Mucosa of descending colon (tissue), 3 donors: ENCODE data around the gene LIPE. TPM values are rescaled to one million over a fixed set of nuclear protein-coding genes. Genes with fewer than 3 reads are reported as not detected.
"Not testable (repeated sequence)": the region's sequence is repeated elsewhere in the genome, so short reads cannot be mapped to it uniquely, and the experiment has no call there.

Experiments
- ATAC-seq: fragments of 200-7000 bp; cut with Tn5 transposase; one replicate; pipeline ENCODE4 v1.9.1; 2020; ENCODE audit warnings: mild to moderate bottlenecking, moderate library complexity
- DNase-seq, 3 donors: peaks; one replicate each; pipeline ENCODE4 v3.0.0-alpha.2; 2020
- H3K36me3 ChIP-seq: fragments of 200-600 bp; one replicate; pipeline ENCODE4 v1.8.0; 2021; ENCODE audit warnings: low read depth, mild to moderate bottlenecking
- H3K4me1 ChIP-seq: fragments of 200-600 bp; one replicate; pipeline ENCODE4 v1.8.0; 2021; ENCODE audit warnings: low read depth, mild to moderate bottlenecking
- H3K4me3 ChIP-seq: fragments of 200-600 bp; one replicate; pipeline ENCODE4 v1.8.0; 2021; ENCODE audit warnings: mild to moderate bottlenecking
- H3K9me3 ChIP-seq: fragments of 200-600 bp; one replicate; pipeline ENCODE4 v1.8.0; 2021; ENCODE audit warnings: mild to moderate bottlenecking
- CTCF ChIP-seq: fragments of 200-600 bp; IDR thresholded peaks from one replicate; pipeline ENCODE4 v1.8.0; 2022; ENCODE audit warnings: antibody characterized with exemption, mild to moderate bottlenecking
- intact Hi-C, 2 donors: fragments of 100-400 bp; cut with DNase I in 1 of 2; cut with micrococcal nuclease in 1 of 2; formaldehyde crosslinking; loops; one replicate each; pipeline versions ENCODE4 v1.11.0 to v1.11.1; 2022; cut with DNase I, micrococcal nuclease
- total RNA-seq, 3 donors: library from RNA; stranded (reverse); fragmentation: NEBNext Ultra II Directional in 2 of 3; extraction: Animal tissue kit (Norgen Biotek cat#: 25700) in 2 of 3; gene quantifications; one replicate each; pipeline versions ENCODE4 v1.2.1 to v1.2.4, GENCODE V29; 2021 to 2023
- donor health status: DM: no; HTN: no; CAD: no; lungs with moderate emphysema.
- donor health status: DM: no; HTN: no; CAD: no.
- donor health status: DM: no; HTN: yes; CAD: no.

The LIPE gene
- total RNA-seq, 3 donors from 2014 or later: 7.9 to 11.7 (median 10.0) TPM

- Histone ChIP-seq H3K9me3 (no peaks in the 10 kb centered on the region), H3K4me1 (peaks cover 27% of the 10 kb centered on the region), H3K36me3 (no peaks in the 10 kb centered on the region), H3K4me3 (no peak overlapping the region)
- ATAC-seq: no peak
- TF ChIP-seq CTCF: no peak
- DNase-seq: no peak
- intact Hi-C loops: no loop called here
These were observed 25.4 kb upstream of the LIPE start for GRCh38 chr19:42452590-42452989.

GRCh38 chr19:42450314-42450934, 23.2 kb upstream of the LIPE start:
- ATAC-seq: peak; percentile 99
- peak; percentile 55 for TF ChIP-seq CTCF
- H3K9me3 ChIP-seq: no peaks in the 10 kb centered on the region
- peak; percentile 67 to 94 (median 79) for DNase-seq
- H3K36me3 ChIP-seq: no peaks in the 10 kb centered on the region
- no peak overlapping the region for H3K4me3 ChIP-seq
- intact Hi-C loops: loop anchor here in 1 of 2 donors (2.0 kb wide), 1 partner anchor 78 kb away; the partner anchor contains the start of gene CEACAM1
- peaks cover 18% of the 10 kb centered on the region for H3K4me1 ChIP-seq

GRCh38 chr19:42448306-42448705, 21.1 kb upstream of the LIPE start:
- ATAC-seq, H3K9me3 ChIP-seq, H3K36me3 ChIP-seq, DNase-seq, H3K4me3 ChIP-seq: not testable (repeated sequence)
- peaks cover 25% of the 10 kb centered on the region for H3K4me1 ChIP-seq
- intact Hi-C loops: loop anchor here in 1 of 2 donors (10.0 kb wide), 1 partner anchor 86 kb away; no protein-coding TSS in a partner anchor

- no peak overlapping the region for H3K4me3 ChIP-seq
- H3K4me1 ChIP-seq: peaks cover 28% of the 10 kb centered on the region
- DNase-seq (no peak), ATAC-seq (no peak)
- no peaks in the 10 kb centered on the region for H3K36me3 ChIP-seq
- H3K9me3 ChIP-seq: no peaks in the 10 kb centered on the region
- intact Hi-C loops: loop anchor here in 1 of 2 donors (10.0 kb wide), 1 partner anchor 89 kb away; no protein-coding TSS in a partner anchor
- TF ChIP-seq CTCF: no peak
These were observed 18.8 kb upstream of the LIPE start for GRCh38 chr19:42445948-42446347.

- Histone ChIP-seq H3K36me3 (no peaks in the 10 kb centered on the region), H3K9me3 (no peaks in the 10 kb centered on the region), H3K4me3 (no peak overlapping the region), H3K4me1 (peaks cover 19% of the 10 kb centered on the region)
- ATAC-seq (peak; percentile 78), DNase-seq (peak in 1 of 3 donors; percentile 44)
- intact Hi-C loops: loop anchor here in 1 of 2 donors (10.0 kb wide), 1 partner anchor 91 kb away; no protein-coding TSS in a partner anchor
- no peak for TF ChIP-seq CTCF
These were observed 16.8 kb upstream of the LIPE start for GRCh38 chr19:42443944-42444398.

- TF ChIP-seq CTCF: no peak
- intact Hi-C loops: loop anchor here in 1 of 2 donors (10.0 kb wide), 1 partner anchor 92 kb away; no protein-coding TSS in a partner anchor
- no peaks in the 10 kb centered on the region for H3K36me3 ChIP-seq
- H3K4me1 ChIP-seq: peaks cover 12% of the 10 kb centered on the region
- no peaks in the 10 kb centered on the region for H3K9me3 ChIP-seq
- ATAC-seq (no peak), DNase-seq (no peak)
- H3K4me3 ChIP-seq: no peak within 1 kb of the TSS
These were observed 15.6 kb upstream of the LIPE start, which contains the start of gene CXCL17 for GRCh38 chr19:42442833-42443232. TSS of gene CXCL17 (minus strand) at chr19:42442946. CDS start at chr19:42442832, 114 bp downstream.
